Cardiac fibroblast (primary cell): ENCODE results near the gene NFE2L3.

ENCODE experiments used
- DNase-seq, 2 donors: peaks; one replicate each; pipeline versions ENCODE4 v3.0.0 to v3.0.0-alpha.2; 2010; ENCODE audit warnings: low read depth in 2 of 2
- H3K4me3 ChIP-seq, 2 donors: replicated peaks in 1 of 2; 1 replicate in 1 of 2; 2 replicates in 1 of 2; pipeline ENCODE4 v1.5.1; 2011; ENCODE audit warnings: low read depth in 2 of 2, low read length in 2 of 2, mild to moderate bottlenecking in 2 of 2, moderate library complexity in 1 of 2
- TF ChIP-seq, protein P1 (sequence below): IDR thresholded peaks from one replicate; pipeline ENCODE4 v1.5.1; 2011; ENCODE audit warnings: low read depth, mild to moderate bottlenecking, low read length, inconsistent platforms

Gene NFE2L3

DNA sequence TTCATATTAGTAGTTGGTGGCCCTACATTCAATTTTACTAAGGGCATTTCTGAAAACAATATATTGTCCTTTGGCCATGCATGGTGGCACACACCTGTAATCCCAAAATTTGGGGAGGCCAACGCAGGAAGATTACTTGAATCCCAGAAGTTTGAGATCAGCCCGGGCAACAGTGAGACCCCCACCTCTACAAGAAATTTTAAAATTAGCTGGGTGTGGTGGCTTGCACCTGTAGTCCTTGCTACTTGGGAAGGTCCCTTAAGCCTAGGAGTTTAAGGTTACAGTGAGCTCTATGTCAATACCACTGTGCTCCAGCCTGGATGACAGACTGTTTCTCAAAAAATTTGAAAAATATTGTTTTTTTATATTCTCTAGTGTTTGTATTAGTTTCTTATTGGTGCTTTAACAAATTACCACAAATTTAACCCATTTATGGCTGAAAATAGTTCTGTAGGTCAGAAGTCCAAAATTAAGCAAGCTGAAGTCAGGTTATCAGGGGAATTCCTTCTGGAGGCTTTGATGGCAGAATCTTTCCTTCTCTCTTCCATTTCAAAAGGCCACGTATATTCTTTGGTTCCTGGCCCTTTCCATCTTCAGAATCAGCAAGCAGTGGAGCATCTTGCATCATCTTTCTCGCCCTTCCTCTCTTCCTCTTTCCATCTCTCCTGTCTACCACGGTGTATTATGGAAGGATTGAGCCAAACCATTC is 62.0 kb downstream of the NFE2L3 start:
- TF ChIP-seq, protein P1, sequence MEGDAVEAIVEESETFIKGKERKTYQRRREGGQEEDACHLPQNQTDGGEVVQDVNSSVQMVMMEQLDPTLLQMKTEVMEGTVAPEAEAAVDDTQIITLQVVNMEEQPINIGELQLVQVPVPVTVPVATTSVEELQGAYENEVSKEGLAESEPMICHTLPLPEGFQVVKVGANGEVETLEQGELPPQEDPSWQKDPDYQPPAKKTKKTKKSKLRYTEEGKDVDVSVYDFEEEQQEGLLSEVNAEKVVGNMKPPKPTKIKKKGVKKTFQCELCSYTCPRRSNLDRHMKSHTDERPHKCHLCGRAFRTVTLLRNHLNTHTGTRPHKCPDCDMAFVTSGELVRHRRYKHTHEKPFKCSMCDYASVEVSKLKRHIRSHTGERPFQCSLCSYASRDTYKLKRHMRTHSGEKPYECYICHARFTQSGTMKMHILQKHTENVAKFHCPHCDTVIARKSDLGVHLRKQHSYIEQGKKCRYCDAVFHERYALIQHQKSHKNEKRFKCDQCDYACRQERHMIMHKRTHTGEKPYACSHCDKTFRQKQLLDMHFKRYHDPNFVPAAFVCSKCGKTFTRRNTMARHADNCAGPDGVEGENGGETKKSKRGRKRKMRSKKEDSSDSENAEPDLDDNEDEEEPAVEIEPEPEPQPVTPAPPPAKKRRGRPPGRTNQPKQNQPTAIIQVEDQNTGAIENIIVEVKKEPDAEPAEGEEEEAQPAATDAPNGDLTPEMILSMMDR = no peak
- no peak overlapping the region for H3K4me3 ChIP-seq
- no peak for DNase-seq

- TF ChIP-seq, protein P1 = no peak
- no peak overlapping the region for H3K4me3 ChIP-seq
- DNase-seq = no peak
Observed at GRCh38 chr7:26216049-26216448, 64.1 kb downstream of the NFE2L3 start.

DNA sequence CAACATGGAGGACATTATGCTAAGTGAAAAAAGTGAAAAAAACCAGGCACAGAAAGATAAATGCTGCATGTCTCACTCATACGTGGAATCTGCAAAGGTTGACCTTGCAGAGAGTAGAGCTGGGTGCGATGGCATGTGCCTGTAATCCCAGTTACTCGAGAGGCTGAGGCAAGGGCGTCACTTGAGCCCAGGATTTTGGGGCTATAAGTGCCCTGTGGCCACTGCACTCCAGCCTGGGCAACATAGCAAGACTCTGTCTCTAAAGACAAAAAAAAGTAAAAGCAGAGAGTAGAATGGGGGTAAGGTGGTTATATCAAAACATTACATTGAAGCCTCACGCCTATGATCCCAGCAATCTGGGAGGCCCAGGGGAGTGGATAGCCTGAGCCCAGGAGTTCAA is 72.4 kb downstream of the NFE2L3 start:
- no peak for DNase-seq
- no peak overlapping the region for H3K4me3 ChIP-seq
- TF ChIP-seq, protein P1 = no peak

- no peak for DNase-seq
- H3K4me3 ChIP-seq = no peak overlapping the region
- TF ChIP-seq, protein P1 = no peak
Observed at GRCh38 chr7:26227987-26228386, 76.0 kb downstream of the NFE2L3 start.

- DNase-seq = no peak
- TF ChIP-seq, protein P1 = no peak
- H3K4me3 ChIP-seq = no peak overlapping the region
Observed at GRCh38 chr7:26233902-26234511, 82.0 kb downstream of the NFE2L3 start.
